ENCODE data around the gene PSMB2. TPM values are rescaled to one million over a fixed set of nuclear protein-coding genes. Genes with fewer than 3 reads are reported as not detected.

The PSMB2 gene
- total RNA-seq, 1 donor from 2014 or later: 69.9 TPM

DNA sequence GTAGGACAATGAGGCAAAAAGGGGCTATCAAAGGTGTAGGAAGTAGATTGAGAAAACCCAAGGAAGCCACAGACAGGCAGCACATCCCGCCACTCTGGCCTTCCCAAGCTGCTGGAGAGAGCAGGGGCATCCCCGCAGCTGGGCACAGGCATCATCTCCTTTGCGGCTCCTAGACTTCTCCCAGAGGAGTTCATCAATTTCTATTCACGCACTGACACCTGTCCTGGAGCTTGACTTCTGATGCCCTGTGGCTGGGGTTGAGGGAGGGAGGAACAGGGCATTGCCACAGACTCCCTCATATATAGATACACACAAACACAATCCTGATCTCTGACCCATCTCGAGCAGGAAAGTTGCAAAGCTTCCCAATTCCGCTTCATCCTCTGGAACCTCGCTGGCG lies 70.1 kb downstream of the PSMB2 start:
- TF ChIP-seq, protein P1, sequence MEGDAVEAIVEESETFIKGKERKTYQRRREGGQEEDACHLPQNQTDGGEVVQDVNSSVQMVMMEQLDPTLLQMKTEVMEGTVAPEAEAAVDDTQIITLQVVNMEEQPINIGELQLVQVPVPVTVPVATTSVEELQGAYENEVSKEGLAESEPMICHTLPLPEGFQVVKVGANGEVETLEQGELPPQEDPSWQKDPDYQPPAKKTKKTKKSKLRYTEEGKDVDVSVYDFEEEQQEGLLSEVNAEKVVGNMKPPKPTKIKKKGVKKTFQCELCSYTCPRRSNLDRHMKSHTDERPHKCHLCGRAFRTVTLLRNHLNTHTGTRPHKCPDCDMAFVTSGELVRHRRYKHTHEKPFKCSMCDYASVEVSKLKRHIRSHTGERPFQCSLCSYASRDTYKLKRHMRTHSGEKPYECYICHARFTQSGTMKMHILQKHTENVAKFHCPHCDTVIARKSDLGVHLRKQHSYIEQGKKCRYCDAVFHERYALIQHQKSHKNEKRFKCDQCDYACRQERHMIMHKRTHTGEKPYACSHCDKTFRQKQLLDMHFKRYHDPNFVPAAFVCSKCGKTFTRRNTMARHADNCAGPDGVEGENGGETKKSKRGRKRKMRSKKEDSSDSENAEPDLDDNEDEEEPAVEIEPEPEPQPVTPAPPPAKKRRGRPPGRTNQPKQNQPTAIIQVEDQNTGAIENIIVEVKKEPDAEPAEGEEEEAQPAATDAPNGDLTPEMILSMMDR (IDR thresholded peaks at IDR 0.05; ENCODE audit: unreplicated experiment): no peak
- Mint-ChIP-seq H3K36me3 (ENCODE audit: low read depth, unreplicated experiment) (peaks cover 22% of the 10 kb centered on the region), H3K9me3 (ENCODE audit: unreplicated experiment) (no peaks in the 10 kb centered on the region), H3K27ac (ENCODE audit: unreplicated experiment) (no peak overlapping the region), H3K4me1 (ENCODE audit: unreplicated experiment) (peaks cover 16% of the 10 kb centered on the region), H3K27me3 (ENCODE audit: unreplicated experiment) (peaks cover 21% of the 10 kb centered on the region), H3K4me3 (ENCODE audit: unreplicated experiment) (no peak overlapping the region)
- no peak for DNase-seq (ENCODE audit: low spot score)

DNA sequence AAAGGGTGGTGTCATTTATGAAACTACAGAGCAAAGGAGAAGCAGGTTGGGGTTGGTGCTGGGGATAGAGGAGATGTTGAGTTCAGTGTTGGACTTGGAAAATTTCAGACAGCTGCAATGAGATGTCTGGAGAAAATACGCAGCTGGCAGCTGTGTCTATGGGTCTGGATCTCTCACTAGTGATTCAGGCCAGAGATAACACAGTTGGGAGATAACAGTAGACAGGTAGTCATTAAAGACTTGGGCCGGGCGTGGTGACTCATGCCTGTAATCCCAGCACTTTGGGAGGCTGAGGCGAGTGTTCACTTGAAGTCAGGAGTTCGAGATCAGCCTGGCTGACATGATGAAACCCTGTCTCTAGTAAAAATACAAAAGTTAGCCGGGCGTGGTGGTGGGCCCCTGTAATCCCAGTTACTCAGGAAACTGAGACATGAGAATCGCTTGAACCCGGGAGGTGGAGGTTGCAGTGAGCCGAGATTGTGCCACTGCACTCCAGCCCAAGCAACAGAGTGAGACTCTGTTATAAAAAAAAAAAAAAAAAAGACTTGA lies 70.7 kb downstream of the PSMB2 start:
- H3K4me3 Mint-ChIP-seq (ENCODE audit: unreplicated experiment): peak overlapping the region; percentile 7
- peaks cover 18% of the 10 kb centered on the region for H3K36me3 Mint-ChIP-seq (ENCODE audit: low read depth, unreplicated experiment)
- TF ChIP-seq, protein P1 (IDR thresholded peaks at IDR 0.05; ENCODE audit: unreplicated experiment): no peak
- no peak overlapping the region for H3K27ac Mint-ChIP-seq (ENCODE audit: unreplicated experiment)
- DNase-seq (ENCODE audit: low spot score): no peak
- peaks cover 10% of the 10 kb centered on the region for H3K4me1 Mint-ChIP-seq (ENCODE audit: unreplicated experiment)
- no peaks in the 10 kb centered on the region for H3K9me3 Mint-ChIP-seq (ENCODE audit: unreplicated experiment)
- peaks cover 17% of the 10 kb centered on the region for H3K27me3 Mint-ChIP-seq (ENCODE audit: unreplicated experiment)

DNA sequence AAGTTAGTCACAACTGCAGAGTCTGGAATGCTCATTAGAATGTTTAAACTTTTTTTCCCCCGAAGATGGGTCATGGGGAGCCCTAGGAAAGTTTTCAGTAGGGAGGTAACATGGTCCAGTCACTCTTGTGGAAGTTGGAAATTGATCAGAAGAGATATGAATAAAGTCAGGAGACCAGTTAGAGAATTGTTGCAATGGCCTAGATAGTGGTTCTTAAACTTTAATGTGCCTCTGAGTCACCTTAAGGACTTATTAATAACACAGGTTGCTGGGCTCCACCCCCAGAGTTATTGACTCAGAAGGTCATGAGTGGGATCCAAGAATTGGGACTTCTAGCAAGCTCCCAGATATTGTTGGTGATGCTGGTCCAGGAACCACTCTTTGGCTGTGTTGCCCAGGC lies 71.4 kb downstream of the PSMB2 start:
- H3K4me3 Mint-ChIP-seq (ENCODE audit: unreplicated experiment): no peak overlapping the region
- peaks cover 3% of the 10 kb centered on the region for H3K4me1 Mint-ChIP-seq (ENCODE audit: unreplicated experiment)
- TF ChIP-seq, protein P1 (IDR thresholded peaks at IDR 0.05; ENCODE audit: unreplicated experiment): no peak
- H3K9me3 Mint-ChIP-seq (ENCODE audit: unreplicated experiment): no peaks in the 10 kb centered on the region
- H3K27me3 Mint-ChIP-seq (ENCODE audit: unreplicated experiment): peaks cover 12% of the 10 kb centered on the region
- no peak for DNase-seq (ENCODE audit: low spot score)
- no peak overlapping the region for H3K27ac Mint-ChIP-seq (ENCODE audit: unreplicated experiment)
- peaks cover 12% of the 10 kb centered on the region for H3K36me3 Mint-ChIP-seq (ENCODE audit: low read depth, unreplicated experiment)

DNA sequence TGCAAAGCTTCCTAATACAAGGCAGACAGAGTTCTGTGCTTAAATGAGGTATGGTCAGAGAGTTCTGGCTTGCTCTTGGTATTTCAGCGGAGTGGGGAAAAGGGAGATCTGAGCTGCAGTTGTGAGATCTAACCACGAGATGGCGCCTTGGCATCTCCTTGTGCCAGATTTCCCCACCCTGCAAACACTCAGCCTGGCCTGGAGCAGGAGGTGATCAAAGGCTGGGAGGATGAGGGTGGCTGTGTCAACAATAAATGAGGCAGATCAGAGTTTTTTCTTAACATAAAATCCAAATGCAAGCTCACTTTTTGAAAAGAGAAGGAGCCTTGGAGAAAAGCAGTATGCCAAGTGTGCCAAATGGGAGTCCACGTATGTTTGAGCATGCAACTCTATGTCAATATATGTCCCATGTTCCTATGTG lies 72.3 kb downstream of the PSMB2 start:
- Mint-ChIP-seq H3K27ac (ENCODE audit: unreplicated experiment) (no peak overlapping the region), H3K4me3 (ENCODE audit: unreplicated experiment) (no peak overlapping the region), H3K4me1 (ENCODE audit: unreplicated experiment) (peaks cover 11% of the 10 kb centered on the region), H3K9me3 (ENCODE audit: unreplicated experiment) (no peaks in the 10 kb centered on the region), H3K27me3 (ENCODE audit: unreplicated experiment) (peaks cover 12% of the 10 kb centered on the region), H3K36me3 (ENCODE audit: low read depth, unreplicated experiment) (peaks cover 19% of the 10 kb centered on the region)
- peak; percentile 76 for DNase-seq (ENCODE audit: low spot score)
- TF ChIP-seq, protein P1 (IDR thresholded peaks at IDR 0.05; ENCODE audit: unreplicated experiment): peak; percentile 85

DNA sequence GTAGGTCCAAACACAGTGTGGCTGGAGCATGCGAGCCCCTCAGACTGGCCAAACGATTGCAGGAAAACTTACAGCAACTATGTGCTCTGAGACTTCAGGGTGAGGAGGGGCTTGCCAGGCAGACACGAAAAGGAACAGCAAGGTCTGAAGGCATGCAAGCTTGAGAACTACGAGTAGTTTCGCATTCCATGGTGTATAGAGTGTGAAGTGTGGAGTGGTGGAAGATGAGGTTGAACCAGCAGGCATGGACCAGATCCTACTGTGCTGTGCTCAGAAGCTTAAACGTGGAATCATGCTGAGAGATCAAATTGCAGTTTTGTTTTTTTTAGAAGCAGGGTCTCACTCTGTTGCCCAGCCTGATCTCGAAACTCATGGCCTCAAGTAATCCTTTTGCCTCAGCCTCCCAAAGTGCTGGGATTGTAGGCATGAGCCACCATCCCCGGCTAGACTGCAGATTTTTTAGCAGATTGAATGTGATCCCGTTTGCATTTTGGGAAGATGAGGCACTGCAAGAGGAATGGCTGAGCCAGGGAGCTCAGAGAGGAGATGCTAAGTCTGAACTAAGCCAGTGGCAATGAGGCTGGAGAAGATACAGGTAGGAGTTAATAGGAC lies 73.3 kb downstream of the PSMB2 start:
- TF ChIP-seq, protein P1 (IDR thresholded peaks at IDR 0.05; ENCODE audit: unreplicated experiment): no peak
- Mint-ChIP-seq H3K36me3 (ENCODE audit: low read depth, unreplicated experiment) (peaks cover 19% of the 10 kb centered on the region), H3K27me3 (ENCODE audit: unreplicated experiment) (peaks cover 12% of the 10 kb centered on the region), H3K4me3 (ENCODE audit: unreplicated experiment) (no peak overlapping the region), H3K27ac (ENCODE audit: unreplicated experiment) (no peak overlapping the region), H3K9me3 (ENCODE audit: unreplicated experiment) (no peaks in the 10 kb centered on the region), H3K4me1 (ENCODE audit: unreplicated experiment) (peaks cover 16% of the 10 kb centered on the region)
- no peak for DNase-seq (ENCODE audit: low spot score)

All from endothelial cell (in vitro differentiated cells).